Measurements from ENCODE around the gene PDGFD.

The PDGFD gene

DNA sequence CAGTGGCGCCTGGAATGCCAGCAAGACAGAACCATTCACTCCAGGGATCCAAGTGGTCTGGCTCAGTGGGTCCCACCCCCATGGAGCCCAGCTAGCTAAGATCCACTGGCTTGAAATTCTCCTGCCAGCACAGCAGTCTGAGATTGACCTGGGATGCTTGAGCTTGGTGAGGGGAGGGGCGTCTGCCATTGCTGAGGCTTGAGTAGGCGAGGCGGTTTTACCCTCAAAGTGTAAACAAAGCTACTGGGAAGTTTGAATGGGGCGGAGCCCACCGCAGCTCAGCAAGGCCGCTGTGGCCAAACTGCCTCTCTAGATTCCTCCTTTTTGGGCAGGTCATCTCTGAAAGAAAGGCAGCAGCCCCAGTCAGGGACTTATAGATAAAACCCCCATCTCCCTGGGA is 253.2 kb downstream of the PDGFD start:
- Histone ChIP-seq H3K9ac (ENCODE audit: low read length in 5 of 5) (no peak overlapping the region), H3K36me3 (ENCODE audit: control insufficient read depth in 5 of 5, insufficient read depth in 5 of 5, low read length in 5 of 5) (peaks cover 0 to 4% (median 0%) of the 10 kb centered on the region in 5 donors), H3K27me3 (ENCODE audit: control insufficient read depth in 5 of 5, insufficient read depth in 4 of 5, low read length in 5 of 5) (no peaks in the 10 kb centered on the region), H3K4me3 (ENCODE audit: low read depth in 1 of 5, low read length in 5 of 5) (no peak overlapping the region), H3K9me3 (ENCODE audit: control insufficient read depth in 5 of 5, low read length in 5 of 5) (peaks cover 0 to 9% (median 4%) of the 10 kb centered on the region in 5 donors), H3K4me1 (ENCODE audit: control insufficient read depth in 5 of 5, insufficient read depth in 5 of 5, low read length in 5 of 5) (peaks cover 0 to 16% (median 0%) of the 10 kb centered on the region in 5 donors), H3K27ac (ENCODE audit: low read depth, low read length) (no peak overlapping the region)

DNA sequence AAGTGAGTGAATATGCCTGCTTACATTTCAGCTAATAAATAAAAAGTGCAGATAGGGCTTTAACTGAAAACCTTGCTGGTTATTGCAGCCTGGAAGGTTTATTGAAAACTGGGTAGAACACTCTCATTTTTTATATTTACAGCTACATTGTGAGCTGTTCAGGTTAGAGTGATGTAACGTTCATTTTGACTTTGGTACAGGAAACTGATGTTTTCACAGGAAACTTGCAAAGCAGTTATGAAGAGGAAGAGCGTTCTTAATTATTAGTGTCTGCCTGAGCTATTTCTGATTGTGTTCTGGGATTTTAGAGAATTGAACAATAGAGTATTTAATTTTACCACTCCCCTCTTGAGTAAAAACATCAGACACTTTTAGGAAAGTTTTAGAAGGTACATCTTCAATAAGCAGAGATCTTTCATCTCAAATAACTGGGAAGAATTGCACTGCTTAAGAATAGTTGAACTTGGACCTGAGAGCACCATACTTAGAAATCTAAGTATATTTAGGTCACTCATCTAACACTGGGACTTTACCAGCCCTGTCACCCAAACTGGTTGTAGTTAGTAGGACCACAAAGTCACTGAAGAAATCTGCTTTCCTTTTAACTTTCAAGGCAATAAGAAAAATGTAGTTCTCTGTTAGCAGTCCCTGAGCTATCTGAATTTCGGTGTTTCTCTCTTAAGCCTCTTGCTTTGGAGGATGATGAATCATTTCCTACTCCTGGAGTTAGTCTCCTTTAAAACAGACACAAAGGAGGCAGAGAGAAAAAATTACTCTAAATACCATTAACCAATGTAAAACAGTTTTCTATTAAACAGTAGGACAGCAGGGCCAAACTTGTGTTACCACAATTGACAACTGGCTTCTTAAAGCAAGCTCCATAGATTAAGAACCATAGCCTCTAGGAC is 256.1 kb downstream of the PDGFD start:
- no peak overlapping the region for H3K4me3 ChIP-seq (ENCODE audit: low read depth in 1 of 5, low read length in 5 of 5)
- H3K36me3 ChIP-seq (ENCODE audit: control insufficient read depth in 5 of 5, insufficient read depth in 5 of 5, low read length in 5 of 5) = peaks cover 0 to 4% (median 0%) of the 10 kb centered on the region in 5 donors
- H3K4me1 ChIP-seq (ENCODE audit: control insufficient read depth in 5 of 5, insufficient read depth in 5 of 5, low read length in 5 of 5) = peaks cover 0 to 22% (median 0%) of the 10 kb centered on the region in 5 donors
- H3K27ac ChIP-seq (ENCODE audit: low read depth, low read length) = peak overlapping the region; percentile 51
- H3K9ac ChIP-seq (ENCODE audit: low read length in 5 of 5) = no peak overlapping the region
- H3K9me3 ChIP-seq (ENCODE audit: control insufficient read depth in 5 of 5, low read length in 5 of 5) = peaks cover 0 to 6% (median 0%) of the 10 kb centered on the region in 5 donors
- H3K27me3 ChIP-seq (ENCODE audit: control insufficient read depth in 5 of 5, insufficient read depth in 4 of 5, low read length in 5 of 5) = no peaks in the 10 kb centered on the region

DNA sequence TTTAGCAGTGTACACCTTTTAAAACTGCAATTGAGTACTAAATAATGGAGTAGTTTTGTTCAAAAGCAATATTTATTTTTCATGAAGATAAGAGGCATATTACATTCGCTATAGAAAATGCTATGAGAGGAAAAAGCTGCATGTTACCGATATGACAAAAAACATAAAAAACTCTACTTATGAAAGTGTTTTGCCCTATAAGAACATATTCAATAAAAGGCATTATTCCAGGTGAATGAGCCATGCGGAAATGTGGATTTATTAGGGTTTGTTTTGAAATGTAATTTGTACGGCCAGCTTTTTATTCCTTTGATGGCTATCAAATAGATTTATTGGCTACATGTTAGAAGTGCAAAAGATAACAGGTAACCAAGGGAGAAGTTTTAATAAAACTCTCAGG is 256.8 kb downstream of the PDGFD start:
- no peaks in the 10 kb centered on the region for H3K27me3 ChIP-seq (ENCODE audit: control insufficient read depth in 5 of 5, insufficient read depth in 4 of 5, low read length in 5 of 5)
- no peak overlapping the region for H3K9ac ChIP-seq (ENCODE audit: low read length in 5 of 5)
- H3K4me3 ChIP-seq (ENCODE audit: low read depth in 1 of 5, low read length in 5 of 5) = no peak overlapping the region
- H3K9me3 ChIP-seq (ENCODE audit: control insufficient read depth in 5 of 5, low read length in 5 of 5) = peaks cover 0 to 3% (median 0%) of the 10 kb centered on the region in 5 donors
- H3K27ac ChIP-seq (ENCODE audit: low read depth, low read length) = no peak overlapping the region
- H3K4me1 ChIP-seq (ENCODE audit: control insufficient read depth in 5 of 5, insufficient read depth in 5 of 5, low read length in 5 of 5) = peaks cover 0 to 22% (median 0%) of the 10 kb centered on the region in 5 donors
- peaks cover 0 to 4% (median 0%) of the 10 kb centered on the region in 5 donors for H3K36me3 ChIP-seq (ENCODE audit: control insufficient read depth in 5 of 5, insufficient read depth in 5 of 5, low read length in 5 of 5)

GRCh38 chr11:103906291-103906867 is 257.6 kb downstream of the PDGFD start:
- Histone ChIP-seq H3K27ac (ENCODE audit: low read depth, low read length) (no peak overlapping the region), H3K27me3 (ENCODE audit: control insufficient read depth in 5 of 5, insufficient read depth in 4 of 5, low read length in 5 of 5) (no peaks in the 10 kb centered on the region)

DNA sequence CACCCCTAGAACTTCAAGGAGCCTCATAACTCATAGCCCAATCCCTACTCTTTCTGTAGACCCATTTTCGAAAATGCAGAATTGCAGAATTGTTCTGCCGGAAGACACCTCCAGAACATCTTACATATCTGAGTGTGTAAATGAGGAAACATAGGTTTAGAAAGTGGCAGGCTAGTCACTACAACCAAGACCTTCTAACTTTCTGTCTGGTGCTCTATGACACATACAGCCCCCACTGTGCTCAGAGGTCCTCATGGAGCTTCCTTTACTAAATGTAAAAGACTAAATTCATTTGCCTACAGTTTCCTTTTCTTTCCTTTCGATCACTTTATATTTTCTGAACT is 259.7 kb downstream of the PDGFD start:
- Histone ChIP-seq H3K27ac (ENCODE audit: low read depth, low read length) (no peak overlapping the region), H3K36me3 (ENCODE audit: control insufficient read depth in 5 of 5, insufficient read depth in 5 of 5, low read length in 5 of 5) (peaks cover 0 to 2% (median 0%) of the 10 kb centered on the region in 5 donors), H3K4me1 (ENCODE audit: control insufficient read depth in 5 of 5, insufficient read depth in 5 of 5, low read length in 5 of 5) (peaks cover 0 to 22% (median 0%) of the 10 kb centered on the region in 5 donors), H3K4me3 (ENCODE audit: low read depth in 1 of 5, low read length in 5 of 5) (no peak overlapping the region), H3K9me3 (ENCODE audit: control insufficient read depth in 5 of 5, low read length in 5 of 5) (no peaks in the 10 kb centered on the region), H3K27me3 (ENCODE audit: control insufficient read depth in 5 of 5, insufficient read depth in 4 of 5, low read length in 5 of 5) (no peaks in the 10 kb centered on the region), H3K9ac (ENCODE audit: low read length in 5 of 5) (no peak overlapping the region)

More at GRCh38 chr11:103906291-103906867, 257.6 kb downstream of the PDGFD start:
- Histone ChIP-seq H3K36me3 (ENCODE audit: control insufficient read depth in 5 of 5, insufficient read depth in 5 of 5, low read length in 5 of 5) (peaks cover 0 to 4% (median 0%) of the 10 kb centered on the region in 5 donors), H3K4me1 (ENCODE audit: control insufficient read depth in 5 of 5, insufficient read depth in 5 of 5, low read length in 5 of 5) (peaks cover 0 to 22% (median 0%) of the 10 kb centered on the region in 5 donors), H3K9me3 (ENCODE audit: control insufficient read depth in 5 of 5, low read length in 5 of 5) (no peaks in the 10 kb centered on the region), H3K4me3 (ENCODE audit: low read depth in 1 of 5, low read length in 5 of 5) (no peak overlapping the region), H3K9ac (ENCODE audit: low read length in 5 of 5) (no peak overlapping the region)

DNA sequence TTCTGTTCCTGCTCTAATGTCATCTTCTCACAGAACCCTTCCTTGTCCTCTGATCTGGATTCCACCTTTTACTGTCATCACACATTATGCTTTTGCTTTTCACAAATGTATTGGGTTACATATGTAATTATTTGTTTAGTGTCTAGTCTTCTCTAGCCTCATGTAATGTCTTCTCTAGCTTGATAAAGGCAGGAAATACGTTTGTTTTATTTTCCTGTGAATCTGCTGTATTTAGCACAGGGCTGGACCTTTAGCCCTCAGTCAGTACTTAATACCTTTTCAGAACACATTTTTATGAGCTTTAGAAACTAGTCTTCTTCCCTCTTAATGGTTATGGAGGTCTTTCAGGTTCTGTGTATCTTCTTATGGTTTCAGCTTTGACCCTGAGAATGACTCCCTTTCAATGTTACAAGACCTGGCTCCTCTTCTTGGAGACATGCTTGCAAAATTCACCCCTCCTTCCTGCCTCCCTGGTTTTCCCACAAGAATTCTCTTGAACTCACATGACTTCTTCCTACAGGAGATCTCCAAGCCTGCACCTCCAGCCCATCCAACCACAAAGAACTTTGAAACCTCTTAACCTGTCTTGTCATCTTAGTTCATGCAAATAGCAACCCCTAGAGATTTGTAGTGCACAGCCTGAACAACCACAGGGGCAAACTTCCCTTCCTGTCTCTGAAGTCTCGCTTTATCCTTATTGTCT is 260.2 kb downstream of the PDGFD start:
- Histone ChIP-seq H3K36me3 (ENCODE audit: control insufficient read depth in 5 of 5, insufficient read depth in 5 of 5, low read length in 5 of 5) (no peaks in the 10 kb centered on the region), H3K4me1 (ENCODE audit: control insufficient read depth in 5 of 5, insufficient read depth in 5 of 5, low read length in 5 of 5) (peaks cover 0 to 22% (median 0%) of the 10 kb centered on the region in 5 donors), H3K27me3 (ENCODE audit: control insufficient read depth in 5 of 5, insufficient read depth in 4 of 5, low read length in 5 of 5) (no peaks in the 10 kb centered on the region), H3K9me3 (ENCODE audit: control insufficient read depth in 5 of 5, low read length in 5 of 5) (no peaks in the 10 kb centered on the region), H3K27ac (ENCODE audit: low read depth, low read length) (no peak overlapping the region), H3K9ac (ENCODE audit: low read length in 5 of 5) (no peak overlapping the region), H3K4me3 (ENCODE audit: low read depth in 1 of 5, low read length in 5 of 5) (no peak overlapping the region)

DNA sequence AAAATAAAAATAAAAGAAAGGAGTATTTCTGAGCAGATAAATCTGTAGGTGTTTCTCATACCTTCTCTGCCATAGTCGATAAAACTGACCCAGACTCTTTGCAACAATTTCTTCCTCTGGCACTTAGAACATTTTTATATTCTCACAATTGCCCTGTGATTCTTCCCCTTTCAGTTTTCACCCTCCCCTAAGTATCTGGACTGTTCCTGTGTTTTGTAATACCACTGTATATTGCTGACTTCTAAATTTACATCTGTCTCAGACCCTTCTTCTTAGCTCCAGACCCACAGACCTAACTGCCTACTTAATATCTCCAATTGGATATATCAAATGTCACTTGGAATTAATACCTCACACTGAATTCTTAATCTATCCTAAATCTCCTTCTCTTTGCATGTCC is 261.0 kb downstream of the PDGFD start:
- no peaks in the 10 kb centered on the region for H3K36me3 ChIP-seq (ENCODE audit: control insufficient read depth in 5 of 5, insufficient read depth in 5 of 5, low read length in 5 of 5)
- no peaks in the 10 kb centered on the region for H3K9me3 ChIP-seq (ENCODE audit: control insufficient read depth in 5 of 5, low read length in 5 of 5)
- H3K9ac ChIP-seq (ENCODE audit: low read length in 5 of 5) = no peak overlapping the region
- H3K27me3 ChIP-seq (ENCODE audit: control insufficient read depth in 5 of 5, insufficient read depth in 4 of 5, low read length in 5 of 5) = no peaks in the 10 kb centered on the region
- H3K27ac ChIP-seq (ENCODE audit: low read depth, low read length) = no peak overlapping the region
- H3K4me1 ChIP-seq (ENCODE audit: control insufficient read depth in 5 of 5, insufficient read depth in 5 of 5, low read length in 5 of 5) = peaks cover 0 to 20% (median 0%) of the 10 kb centered on the region in 5 donors
- no peak overlapping the region for H3K4me3 ChIP-seq (ENCODE audit: low read depth in 1 of 5, low read length in 5 of 5)

DNA sequence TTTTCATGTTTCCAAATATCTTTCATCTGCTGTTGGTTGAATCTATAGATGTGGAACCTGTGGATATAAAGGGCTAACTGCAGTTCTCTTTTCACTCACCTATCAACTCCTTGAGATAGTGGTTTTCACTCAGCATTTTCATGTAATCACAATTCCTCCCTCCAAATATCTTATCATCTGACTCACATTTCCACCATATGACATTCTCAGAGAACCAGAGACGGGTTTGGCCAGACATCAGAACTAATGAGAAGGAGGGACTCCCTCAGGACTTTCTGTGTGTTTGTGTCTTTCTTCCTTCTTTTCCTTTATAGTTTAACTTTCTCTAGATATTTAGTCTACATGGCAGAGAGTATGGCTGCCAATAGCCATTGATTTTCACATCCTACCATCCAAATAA is 262.3 kb downstream of the PDGFD start:
- no peak overlapping the region for H3K27ac ChIP-seq (ENCODE audit: low read depth, low read length)
- no peak overlapping the region for H3K9ac ChIP-seq (ENCODE audit: low read length in 5 of 5)
- H3K4me3 ChIP-seq (ENCODE audit: low read depth in 1 of 5, low read length in 5 of 5) = no peak overlapping the region
- H3K27me3 ChIP-seq (ENCODE audit: control insufficient read depth in 5 of 5, insufficient read depth in 4 of 5, low read length in 5 of 5) = no peaks in the 10 kb centered on the region
- H3K36me3 ChIP-seq (ENCODE audit: control insufficient read depth in 5 of 5, insufficient read depth in 5 of 5, low read length in 5 of 5) = no peaks in the 10 kb centered on the region
- peaks cover 0 to 9% (median 0%) of the 10 kb centered on the region in 5 donors for H3K4me1 ChIP-seq (ENCODE audit: control insufficient read depth in 5 of 5, insufficient read depth in 5 of 5, low read length in 5 of 5)
- H3K9me3 ChIP-seq (ENCODE audit: control insufficient read depth in 5 of 5, low read length in 5 of 5) = no peaks in the 10 kb centered on the region

- H3K36me3 ChIP-seq (ENCODE audit: control insufficient read depth in 5 of 5, insufficient read depth in 5 of 5, low read length in 5 of 5) = no peaks in the 10 kb centered on the region
- no peaks in the 10 kb centered on the region for H3K9me3 ChIP-seq (ENCODE audit: control insufficient read depth in 5 of 5, low read length in 5 of 5)
- no peak overlapping the region for H3K9ac ChIP-seq (ENCODE audit: low read length in 5 of 5)
- no peak overlapping the region for H3K4me3 ChIP-seq (ENCODE audit: low read depth in 1 of 5, low read length in 5 of 5)
- H3K4me1 ChIP-seq (ENCODE audit: control insufficient read depth in 5 of 5, insufficient read depth in 5 of 5, low read length in 5 of 5) = peaks cover 0 to 2% (median 0%) of the 10 kb centered on the region in 5 donors
- no peak overlapping the region for H3K27ac ChIP-seq (ENCODE audit: low read depth, low read length)
- no peaks in the 10 kb centered on the region for H3K27me3 ChIP-seq (ENCODE audit: control insufficient read depth in 5 of 5, insufficient read depth in 4 of 5, low read length in 5 of 5)
Observed at GRCh38 chr11:103898577-103899336, 265.2 kb downstream of the PDGFD start.

Data from subcutaneous abdominal adipose tissue (tissue), 5 donors.